Measurements from ENCODE around the gene ZNF236. TPM values are rescaled to one million over a fixed set of nuclear protein-coding genes. Genes with fewer than 3 reads are reported as not detected.

ZNF236 gene
- total RNA-seq, 2 experiments from 2014 or later = 6.6 to 16.1 TPM

DNA sequence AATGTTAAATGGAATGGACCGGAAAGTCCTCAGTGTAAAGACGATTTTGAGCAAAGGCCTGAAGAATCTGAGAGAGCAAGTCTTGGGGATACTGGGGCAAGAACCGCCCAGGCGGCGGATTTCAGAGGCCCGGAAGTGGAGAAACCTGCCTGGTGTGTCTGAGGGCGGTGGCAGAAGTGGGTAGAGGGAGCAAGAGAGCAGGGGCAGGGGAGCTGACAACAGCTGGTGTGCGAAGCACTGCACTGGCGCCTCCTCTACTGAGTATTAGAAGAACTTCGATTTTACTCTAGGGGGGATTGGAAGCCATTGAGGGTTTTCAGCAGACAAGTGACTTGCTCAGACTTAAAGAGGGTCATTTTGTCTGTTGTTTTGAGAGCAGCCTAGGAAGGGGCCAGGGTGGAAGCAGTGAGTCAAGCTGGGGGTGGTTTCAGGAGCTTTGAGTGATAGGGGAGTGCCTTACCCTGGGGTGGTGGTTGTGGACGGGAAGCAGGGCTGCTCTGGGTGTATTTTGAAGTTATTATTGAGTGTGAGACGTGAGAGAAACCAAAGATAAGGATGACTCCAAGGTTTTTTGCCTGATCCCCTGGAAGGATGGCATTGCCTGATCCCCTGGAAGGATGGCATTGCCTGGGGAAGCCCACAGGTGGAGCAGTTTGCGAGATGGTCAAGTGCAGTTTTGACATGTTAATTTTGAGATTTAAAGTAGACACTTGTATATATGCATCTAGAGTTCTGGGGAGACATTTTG is 52.5 kb downstream of the ZNF236 start:
- Histone ChIP-seq H2AFZ (ENCODE audit: low read length) (no peak overlapping the region), H3K9me3 (ENCODE audit: low read length) (no peaks in the 10 kb centered on the region), H3K9me2 (ENCODE audit: insufficient read depth, low read length) (no peaks in the 10 kb centered on the region), H4K20me1 (ENCODE audit: insufficient read depth, low read length) (no peaks in the 10 kb centered on the region), H3K4me2 (ENCODE audit: low read length) (no peak overlapping the region), H3K4me1 (ENCODE audit: insufficient read depth, low read length, poor library complexity, severe bottlenecking) (no peaks in the 10 kb centered on the region), H3K4me3 (ENCODE audit: low read depth, low read length, poor library complexity, severe bottlenecking) (no peak overlapping the region), H3K36me3 (ENCODE audit: insufficient read depth, low read length) (peaks cover 14% of the 10 kb centered on the region; the same call in 1 of the 2 replicates), H3K79me2 (ENCODE audit: insufficient read depth, low read depth, low read length) (no peaks in the 10 kb centered on the region), H3K27ac (ENCODE audit: low read depth, low read length, poor library complexity, severe bottlenecking) (no peak overlapping the region)
- TF ChIP-seq EZH2phosphoT487 (IDR thresholded peaks at IDR 0.05; ENCODE audit: borderline replicate concordance, low read depth, low read length) = no peak
- TF ChIP-seq, protein P1, sequence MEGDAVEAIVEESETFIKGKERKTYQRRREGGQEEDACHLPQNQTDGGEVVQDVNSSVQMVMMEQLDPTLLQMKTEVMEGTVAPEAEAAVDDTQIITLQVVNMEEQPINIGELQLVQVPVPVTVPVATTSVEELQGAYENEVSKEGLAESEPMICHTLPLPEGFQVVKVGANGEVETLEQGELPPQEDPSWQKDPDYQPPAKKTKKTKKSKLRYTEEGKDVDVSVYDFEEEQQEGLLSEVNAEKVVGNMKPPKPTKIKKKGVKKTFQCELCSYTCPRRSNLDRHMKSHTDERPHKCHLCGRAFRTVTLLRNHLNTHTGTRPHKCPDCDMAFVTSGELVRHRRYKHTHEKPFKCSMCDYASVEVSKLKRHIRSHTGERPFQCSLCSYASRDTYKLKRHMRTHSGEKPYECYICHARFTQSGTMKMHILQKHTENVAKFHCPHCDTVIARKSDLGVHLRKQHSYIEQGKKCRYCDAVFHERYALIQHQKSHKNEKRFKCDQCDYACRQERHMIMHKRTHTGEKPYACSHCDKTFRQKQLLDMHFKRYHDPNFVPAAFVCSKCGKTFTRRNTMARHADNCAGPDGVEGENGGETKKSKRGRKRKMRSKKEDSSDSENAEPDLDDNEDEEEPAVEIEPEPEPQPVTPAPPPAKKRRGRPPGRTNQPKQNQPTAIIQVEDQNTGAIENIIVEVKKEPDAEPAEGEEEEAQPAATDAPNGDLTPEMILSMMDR (conservative IDR thresholded peaks at IDR 0.05; ENCODE audit: low read length) = no peak
- BruUV-seq (replicated peaks) = no TSS peak
- intact Hi-C loops (cut with micrococcal nuclease; ENCODE audit: unreplicated experiment) = loop anchor here (1.0 to 5.0 kb wide), 2 partner anchors 73 to 106 kb away; no protein-coding TSS in a partner anchor
- no peak for DNase-seq (ENCODE audit: low spot score)
- POLR2A ChIA-PET = no interaction called here
- CTCF ChIA-PET (ENCODE audit: unreplicated experiment) = no interaction called here

DNA sequence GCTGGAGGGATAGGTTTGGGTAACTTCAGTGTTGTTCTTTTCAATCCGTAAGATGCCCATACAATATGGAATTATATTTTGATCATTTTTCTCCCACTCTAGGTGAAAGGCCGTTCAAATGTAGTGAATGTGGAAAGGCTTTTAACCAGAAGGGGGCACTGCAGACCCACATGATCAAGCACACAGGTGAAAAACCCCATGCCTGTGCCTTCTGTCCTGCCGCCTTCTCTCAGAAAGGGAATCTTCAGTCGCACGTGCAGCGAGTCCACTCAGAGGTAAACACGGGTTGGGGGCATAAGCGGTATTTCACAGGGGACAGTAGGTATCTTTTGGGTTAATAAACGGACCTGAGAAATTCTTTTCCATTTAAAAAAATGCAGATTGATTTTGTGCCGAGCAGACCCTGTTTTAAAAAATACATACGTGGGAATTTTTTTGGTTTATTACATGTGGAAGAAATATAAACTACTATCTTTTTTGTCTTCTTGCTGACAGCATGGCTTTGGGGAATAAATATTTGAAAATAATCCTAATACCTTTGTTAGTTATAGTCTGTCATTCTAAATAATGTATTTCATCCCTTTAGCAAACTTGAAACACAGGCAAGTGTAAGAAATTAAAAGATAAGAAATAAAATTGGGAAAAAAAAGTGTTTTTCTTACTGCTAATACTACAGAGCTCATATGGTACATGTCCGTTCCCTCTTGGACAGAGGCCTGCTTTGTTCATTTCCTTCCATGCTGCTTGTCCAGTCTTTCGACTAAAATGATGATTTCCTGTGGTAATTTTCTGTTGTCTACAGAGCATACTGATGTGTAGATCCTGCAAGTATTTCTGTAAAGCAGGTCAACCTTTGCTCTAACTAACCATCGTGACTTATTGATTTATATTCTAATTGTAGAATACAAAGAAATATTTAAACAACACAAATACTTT is 53.3 kb downstream of the ZNF236 start:
- CTCF ChIA-PET (ENCODE audit: unreplicated experiment) = no interaction called here

More for the DNA sequence above, 53.3 kb downstream of the ZNF236 start:
- no peak overlapping the region for H2AFZ ChIP-seq (ENCODE audit: low read length)
- no peak overlapping the region for H3K27ac ChIP-seq (ENCODE audit: low read depth, low read length, poor library complexity, severe bottlenecking)
- no peaks in the 10 kb centered on the region for H3K9me3 ChIP-seq (ENCODE audit: low read length)
- H3K4me2 ChIP-seq (ENCODE audit: low read length) = no peak overlapping the region
- no peak overlapping the region for H3K4me3 ChIP-seq (ENCODE audit: low read depth, low read length, poor library complexity, severe bottlenecking)
- intact Hi-C loops (cut with micrococcal nuclease; ENCODE audit: unreplicated experiment) = loop anchor here (1.0 to 5.0 kb wide), 2 partner anchors 73 to 106 kb away; no protein-coding TSS in a partner anchor
- H3K79me2 ChIP-seq (ENCODE audit: insufficient read depth, low read depth, low read length) = no peaks in the 10 kb centered on the region
- no peaks in the 10 kb centered on the region for H3K9me2 ChIP-seq (ENCODE audit: insufficient read depth, low read length)
- DNase-seq (ENCODE audit: low spot score) = peak; percentile 34
- TF ChIP-seq EZH2phosphoT487 (IDR thresholded peaks at IDR 0.05; ENCODE audit: borderline replicate concordance, low read depth, low read length) = no peak
- TF ChIP-seq, protein P1 (conservative IDR thresholded peaks at IDR 0.05; ENCODE audit: low read length) = peak; percentile 78
- BruUV-seq (replicated peaks) = TSS peak; percentile 41
- no peaks in the 10 kb centered on the region for H4K20me1 ChIP-seq (ENCODE audit: insufficient read depth, low read length)
- peaks cover 17% of the 10 kb centered on the region for H3K36me3 ChIP-seq (ENCODE audit: insufficient read depth, low read length)
- POLR2A ChIA-PET = no interaction called here
- no peaks in the 10 kb centered on the region for H3K4me1 ChIP-seq (ENCODE audit: insufficient read depth, low read length, poor library complexity, severe bottlenecking)
